Measurements from ENCODE around the gene C21orf91.

C21orf91 gene

GRCh38 chr21:17805966-17806365 is 13.2 kb downstream of the C21orf91 start:
- Histone ChIP-seq H3K79me2 (ENCODE audit: insufficient read depth, low read length) (peaks cover 86% of the 10 kb centered on the region), H3F3A (ENCODE audit: insufficient read depth) (peaks cover 11% of the 10 kb centered on the region)
- TF ChIP-seq CTCF (IDR thresholded peaks at IDR 0.05; ENCODE audit: insufficient read depth, low read length, poor library complexity, severe bottlenecking) (no peak), EZH2phosphoT487 (conservative IDR thresholded peaks at IDR 0.05; ENCODE audit: low read length) (no peak)

GRCh38 chr21:17803536-17803935 is 15.6 kb downstream of the C21orf91 start:
- H2AFZ ChIP-seq (ENCODE audit: low read depth, low read length, severe bottlenecking), result no peak overlapping the region
- H3K4me2 ChIP-seq (ENCODE audit: low read depth, low read length, poor library complexity, severe bottlenecking), result no peak overlapping the region
- peaks cover 58% of the 10 kb centered on the region for H3K36me3 ChIP-seq (ENCODE audit: low read length)

More at GRCh38 chr21:17805966-17806365, 13.2 kb downstream of the C21orf91 start:
- Histone ChIP-seq H3K4me3 (ENCODE audit: insufficient read depth, low read length, poor library complexity, severe bottlenecking) (no peak overlapping the region), H3K9ac (ENCODE audit: low read length) (no peak overlapping the region), H3K9me2 (replicated peaks; ENCODE audit: insufficient read depth, low read length) (no peaks in the 10 kb centered on the region), H3K4me2 (ENCODE audit: low read depth, low read length, poor library complexity, severe bottlenecking) (no peak overlapping the region), H3K9me3 (ENCODE audit: insufficient read depth, low read length) (peaks cover 23% of the 10 kb centered on the region; the same call in 1 of the 2 replicates), H3K36me3 (ENCODE audit: low read length) (peaks cover 78% of the 10 kb centered on the region), H4K20me1 (ENCODE audit: low read depth, low read length) (no peaks in the 10 kb centered on the region), H3K27me3 (ENCODE audit: low read length) (no peaks in the 10 kb centered on the region), H2AFZ (ENCODE audit: low read depth, low read length, severe bottlenecking) (no peak overlapping the region), H3K27ac (ENCODE audit: low read depth, low read length) (no peak overlapping the region)

GRCh38 chr21:17802572-17802971 is 16.6 kb downstream of the C21orf91 start:
- no peak overlapping the region for H3K9ac ChIP-seq (ENCODE audit: low read length)
- no peak overlapping the region for H3K4me2 ChIP-seq (ENCODE audit: low read depth, low read length, poor library complexity, severe bottlenecking)
- peaks cover 38% of the 10 kb centered on the region for H3F3A ChIP-seq (ENCODE audit: insufficient read depth)
- no peak overlapping the region for H3K4me3 ChIP-seq (ENCODE audit: insufficient read depth, low read length, poor library complexity, severe bottlenecking)
- no peak for TF ChIP-seq EZH2phosphoT487 (conservative IDR thresholded peaks at IDR 0.05; ENCODE audit: low read length)
- TF ChIP-seq CTCF (IDR thresholded peaks at IDR 0.05; ENCODE audit: insufficient read depth, low read length, poor library complexity, severe bottlenecking), result no peak
- H3K9me3 ChIP-seq (ENCODE audit: insufficient read depth, low read length), result 0 out of 2 replicates have a peak, but pooled peaks cover under 1% of the 10 kb centered on the region
- no peaks in the 10 kb centered on the region for H4K20me1 ChIP-seq (ENCODE audit: low read depth, low read length)
- H3K27ac ChIP-seq (ENCODE audit: low read depth, low read length), result no peak overlapping the region
- peaks cover 89% of the 10 kb centered on the region for H3K79me2 ChIP-seq (ENCODE audit: insufficient read depth, low read length)
- H2AFZ ChIP-seq (ENCODE audit: low read depth, low read length, severe bottlenecking), result no peak overlapping the region
- no peaks in the 10 kb centered on the region for H3K9me2 ChIP-seq (replicated peaks; ENCODE audit: insufficient read depth, low read length)
- no peaks in the 10 kb centered on the region for H3K27me3 ChIP-seq (ENCODE audit: low read length)
- peaks cover 48% of the 10 kb centered on the region for H3K36me3 ChIP-seq (ENCODE audit: low read length)

More at GRCh38 chr21:17803536-17803935, 15.6 kb downstream of the C21orf91 start:
- H3K4me3 ChIP-seq (ENCODE audit: insufficient read depth, low read length, poor library complexity, severe bottlenecking), result no peak overlapping the region
- no peak overlapping the region for H3K9ac ChIP-seq (ENCODE audit: low read length)
- no peaks in the 10 kb centered on the region for H3K27me3 ChIP-seq (ENCODE audit: low read length)
- no peaks in the 10 kb centered on the region for H4K20me1 ChIP-seq (ENCODE audit: low read depth, low read length)
- no peak overlapping the region for H3K27ac ChIP-seq (ENCODE audit: low read depth, low read length)
- H3F3A ChIP-seq (ENCODE audit: insufficient read depth), result peaks cover 30% of the 10 kb centered on the region
- no peaks in the 10 kb centered on the region for H3K9me2 ChIP-seq (replicated peaks; ENCODE audit: insufficient read depth, low read length)
- TF ChIP-seq EZH2phosphoT487 (conservative IDR thresholded peaks at IDR 0.05; ENCODE audit: low read length) (no peak), CTCF (IDR thresholded peaks at IDR 0.05; ENCODE audit: insufficient read depth, low read length, poor library complexity, severe bottlenecking) (no peak)
- H3K79me2 ChIP-seq (ENCODE audit: insufficient read depth, low read length), result peaks cover 90% of the 10 kb centered on the region
- peaks cover 10% of the 10 kb centered on the region; the same call in 1 of the 2 replicates for H3K9me3 ChIP-seq (ENCODE audit: insufficient read depth, low read length)
